Measurements from ENCODE around the gene GREB1L. TPM values are rescaled to one million over a fixed set of nuclear protein-coding genes. Genes with fewer than 3 reads are reported as not detected.

The GREB1L gene
- total and polyA plus RNA-seq, 9 of the 15 experiments (the other 6 are each of a cell fraction or from before 2014, with no cell fraction given) = 0.03 TPM; not detected in 8

- no peaks in the 10 kb centered on the region for H4K20me1 ChIP-seq (replicated peaks; ENCODE audit: control insufficient read depth, insufficient read depth, low read length)
- in situ Hi-C loops (cut with MboI) (no loop called here), intact Hi-C loops (cut with micrococcal nuclease) (no loop called here)
- H3K9ac ChIP-seq (ENCODE audit: insufficient read depth in 1 of 2, low read depth in 2 of 2, low read length in 2 of 2) = no peak overlapping the region
- CTCF ChIA-PET (ENCODE audit: low intra/inter-chr PET ratio) = no interaction called here
- no TSS peak for BruUV-seq (replicated peaks)
- no peaks in the 10 kb centered on the region for H3K9me3 ChIP-seq (replicated peaks; ENCODE audit: control insufficient read depth, insufficient read depth, low read depth, low read length)
- H3K27me3 ChIP-seq (ENCODE audit: control insufficient read depth in 2 of 2, insufficient read depth in 2 of 2, low read length in 2 of 2) = peaks cover 3 to 4% of the 10 kb centered on the region in 2 experiments; a peak in 4 of 5 replicates
- FAIRE-seq (no peak), DNase-seq (ENCODE audit: extremely low read depth in 1 of 4, low spot score in 3 of 4) (no peak), ATAC-seq (no peak)
- H3K79me2 ChIP-seq (ENCODE audit: control insufficient read depth, insufficient read depth, low read length) = no peaks in the 10 kb centered on the region
- no peaks in the 10 kb centered on the region for H3K4me1 ChIP-seq (replicated peaks in 1 of 2; ENCODE audit: control insufficient read depth in 2 of 2, insufficient read depth in 2 of 2, low read length in 2 of 2)
- no peak for TF ChIP-seq HDAC1 (IDR thresholded peaks at IDR 0.05)
- TF ChIP-seq CSDE1 (IDR thresholded peaks at IDR 0.05) = no peak
- TF ChIP-seq DACH1 (IDR thresholded peaks at IDR 0.05; ENCODE audit: partially characterized antibody) = no peak
- TF ChIP-seq TSHZ1 (CRISPR knock-in tag; IDR thresholded peaks at IDR 0.05) = no peak
- TF ChIP-seq HBP1 (CRISPR knock-in tag; IDR thresholded peaks at IDR 0.05) = no peak
- no peak for TF ChIP-seq U2AF2 (optimal IDR thresholded peaks at IDR 0.05; ENCODE audit: low read depth, low read length)
- no peak for TF ChIP-seq ZNF197 (CRISPR knock-in tag; IDR thresholded peaks at IDR 0.05; ENCODE audit: low read depth)
- no peak for TF ChIP-seq MNT (conservative IDR thresholded peaks at IDR 0.05)
- no peak for TF ChIP-seq HDAC6 (IDR thresholded peaks at IDR 0.05; ENCODE audit: low read depth, low read length)
- TF ChIP-seq TCFL5 (CRISPR knock-in tag; conservative IDR thresholded peaks at IDR 0.05) = no peak
- TF ChIP-seq KDM2B (CRISPR knock-in tag; IDR thresholded peaks at IDR 0.05) = no peak
- no peak for TF ChIP-seq CEBPZ (IDR thresholded peaks at IDR 0.05; ENCODE audit: borderline replicate concordance, low read depth, low read length)
- TF ChIP-seq ZBTB1 (CRISPR knock-in tag; IDR thresholded peaks at IDR 0.05; ENCODE audit: borderline replicate concordance, low read depth) = no peak
- H3K27ac ChIP-seq (ENCODE audit: extremely low read depth, low read depth, low read length) = no peak overlapping the region
- H3K4me2 ChIP-seq (ENCODE audit: insufficient read depth, low read length) = no peak overlapping the region
- no peak overlapping the region for H3K4me3 ChIP-seq
- POLR2A ChIA-PET = no interaction called here
- WGBS (ENCODE audit: insufficient coverage, low coverage, missing lambda C conversion rate) = 0% methylated on average over 2 of the region's 2 CpGs
- H2AFZ ChIP-seq (ENCODE audit: low read depth, low read length) = no peak overlapping the region
- H3K9me1 ChIP-seq (ENCODE audit: control insufficient read depth, insufficient read depth, low read length) = no peaks in the 10 kb centered on the region
- no peaks in the 10 kb centered on the region for H3K36me3 ChIP-seq (ENCODE audit: control insufficient read depth, insufficient read depth, low read length)
Measured at GRCh38 chr18:21366896-21367295, 124.9 kb downstream of the GREB1L start.
